ENCODE results near the gene MLNR.

The MLNR gene

DNA sequence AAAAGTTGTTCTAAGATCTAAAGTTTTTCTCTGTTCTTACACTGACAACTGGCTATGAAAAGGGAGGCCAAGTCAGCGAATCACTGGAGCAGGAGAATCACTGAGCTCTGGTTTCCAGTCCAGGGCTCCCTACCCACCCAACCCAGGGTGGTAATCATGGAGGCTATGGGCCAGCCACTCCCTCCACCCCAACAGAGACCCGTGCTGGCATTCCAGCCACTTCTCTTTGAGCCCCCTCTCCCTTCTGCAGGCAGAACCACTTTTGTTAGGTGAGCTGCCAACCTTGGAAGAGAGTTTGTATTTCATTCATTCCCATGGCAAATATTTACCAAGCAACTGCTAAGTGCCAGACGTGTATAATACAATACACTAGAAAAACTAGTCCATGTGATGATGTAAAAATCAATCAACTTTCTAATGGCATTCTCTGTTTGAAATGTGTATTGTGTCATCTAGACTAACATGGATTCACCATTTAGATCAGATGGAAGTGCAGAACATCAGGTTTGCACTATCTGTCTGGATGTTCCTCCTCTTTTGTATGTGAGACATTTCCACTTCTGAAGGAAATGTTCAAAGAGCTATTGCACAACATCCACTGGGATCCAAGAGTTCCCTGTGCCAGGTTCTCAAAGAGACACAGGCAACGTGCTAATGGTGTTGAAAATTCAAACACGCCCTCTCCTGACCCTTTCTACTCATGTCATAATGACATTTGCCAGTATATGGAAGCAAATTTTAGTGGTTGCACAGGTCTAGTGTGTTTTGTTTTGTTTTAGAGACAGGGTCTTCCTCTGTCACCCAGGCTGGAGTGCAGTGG is 5.3 kb downstream of the MLNR start:
- Histone ChIP-seq H4K20me1 (no peaks in the 10 kb centered on the region), H3K4me1 (no peaks in the 10 kb centered on the region), H3K9me3 (peaks cover 18% of the 10 kb centered on the region), H3K27me3 (peaks cover 29% of the 10 kb centered on the region), H3K27ac (no peak overlapping the region), H3K36me3 (no peaks in the 10 kb centered on the region), H3K9ac (no peak overlapping the region), H3K4me3 (no peak overlapping the region), H3K4me2 (no peak overlapping the region)
- TF ChIP-seq Cebpa-rat (IDR thresholded peaks at IDR 0.05): peak; percentile 29; the same call in 1 of the 2 replicates

- TF ChIP-seq Cebpa-rat (IDR thresholded peaks at IDR 0.05): no peak
- Histone ChIP-seq H3K4me2 (no peak overlapping the region), H3K4me3 (no peak overlapping the region), H3K27me3 (peaks cover 17% of the 10 kb centered on the region), H3K9me3 (peaks cover 6% of the 10 kb centered on the region), H3K9ac (no peak overlapping the region), H3K36me3 (no peaks in the 10 kb centered on the region), H4K20me1 (no peaks in the 10 kb centered on the region), H3K4me1 (no peaks in the 10 kb centered on the region), H3K27ac (no peak overlapping the region)
These were observed 6.5 kb downstream of the MLNR start for GRCh38 chr13:49226613-49227012.

GRCh38 chr13:49234741-49235140 is 14.6 kb downstream of the MLNR start:
- Histone ChIP-seq H3K4me2 (no peak overlapping the region), H3K4me3 (no peak overlapping the region), H3K9ac (no peak overlapping the region), H3K27ac (no peak overlapping the region), H3K27me3 (no peaks in the 10 kb centered on the region), H4K20me1 (no peaks in the 10 kb centered on the region), H3K36me3 (no peaks in the 10 kb centered on the region), H3K9me3 (no peaks in the 10 kb centered on the region), H3K4me1 (no peaks in the 10 kb centered on the region; the same call in 1 of the 2 replicates)
- no peak for TF ChIP-seq Cebpa-rat (IDR thresholded peaks at IDR 0.05)

DNA sequence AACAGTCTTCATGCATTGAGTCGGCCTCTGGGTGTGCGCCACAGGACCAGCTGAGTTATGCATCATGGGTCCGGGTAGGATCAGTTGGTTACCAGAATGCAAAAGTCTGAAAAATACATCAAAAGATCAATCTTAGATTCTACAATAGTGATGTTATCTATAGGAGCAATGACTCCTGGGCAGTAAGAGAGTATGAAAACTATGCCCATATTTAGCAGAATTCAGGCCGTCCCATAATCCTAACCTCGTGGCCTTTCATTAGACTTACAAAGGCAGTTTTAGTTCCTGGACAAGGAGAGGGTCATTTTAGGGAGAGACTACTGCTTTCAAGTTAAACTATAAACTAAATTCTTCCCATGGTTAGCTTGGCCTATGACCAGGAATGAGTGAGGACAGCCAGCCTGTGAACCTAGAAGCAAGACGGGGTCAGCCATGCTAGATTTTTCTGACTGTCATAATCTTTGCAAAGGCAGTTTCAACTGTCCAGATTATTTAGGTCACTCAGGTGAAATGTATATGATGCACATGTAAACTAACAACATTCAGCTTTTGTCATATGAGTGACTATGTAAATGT is 15.8 kb downstream of the MLNR start:
- Histone ChIP-seq H3K9me3 (no peaks in the 10 kb centered on the region), H3K27ac (no peak overlapping the region), H4K20me1 (no peaks in the 10 kb centered on the region), H3K27me3 (no peaks in the 10 kb centered on the region), H3K4me2 (no peak overlapping the region), H3K4me3 (no peak overlapping the region), H3K4me1 (no peaks in the 10 kb centered on the region; the same call in 1 of the 2 replicates), H3K36me3 (no peaks in the 10 kb centered on the region), H3K9ac (no peak overlapping the region)
- no peak for TF ChIP-seq Cebpa-rat (IDR thresholded peaks at IDR 0.05)

GRCh38 chr13:49238621-49239020 is 18.5 kb downstream of the MLNR start:
- Histone ChIP-seq H3K4me2 (no peak overlapping the region), H4K20me1 (no peaks in the 10 kb centered on the region), H3K9ac (no peak overlapping the region), H3K4me1 (no peaks in the 10 kb centered on the region; the same call in 1 of the 2 replicates), H3K36me3 (no peaks in the 10 kb centered on the region), H3K9me3 (peaks cover 12% of the 10 kb centered on the region), H3K27me3 (no peaks in the 10 kb centered on the region), H3K4me3 (no peak overlapping the region), H3K27ac (no peak overlapping the region)
- TF ChIP-seq Cebpa-rat (IDR thresholded peaks at IDR 0.05): no peak

- Histone ChIP-seq H3K9me3 (peaks cover 12% of the 10 kb centered on the region), H3K36me3 (no peaks in the 10 kb centered on the region), H3K4me1 (no peaks in the 10 kb centered on the region; the same call in 1 of the 2 replicates), H3K4me3 (no peak overlapping the region), H3K27ac (no peak overlapping the region), H3K9ac (no peak overlapping the region), H4K20me1 (no peaks in the 10 kb centered on the region), H3K27me3 (no peaks in the 10 kb centered on the region), H3K4me2 (no peak overlapping the region)
- no peak for TF ChIP-seq Cebpa-rat (IDR thresholded peaks at IDR 0.05)
These were observed 19.9 kb downstream of the MLNR start for GRCh38 chr13:49240017-49240416.

DNA sequence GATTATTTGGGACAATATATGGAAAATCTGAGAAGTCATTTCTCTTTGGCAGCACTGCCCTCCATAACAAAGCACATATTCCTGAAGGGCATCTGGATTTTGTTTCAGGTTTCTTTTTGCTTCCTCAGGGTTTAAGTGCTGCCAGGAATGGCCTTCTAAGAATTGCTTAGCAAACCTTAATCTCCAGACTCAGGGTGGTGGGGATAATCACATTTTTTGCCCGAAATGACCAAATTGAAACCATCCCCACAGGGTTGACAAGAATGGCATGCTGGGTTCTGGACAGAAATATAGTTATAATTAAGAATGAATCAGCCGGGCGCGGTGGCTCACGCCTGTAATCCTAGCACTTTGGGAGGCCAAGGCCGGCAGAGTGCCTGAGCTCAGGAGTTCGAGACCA is 21.2 kb downstream of the MLNR start:
- no peak overlapping the region for H3K27ac ChIP-seq
- H3K9me3 ChIP-seq: peaks cover 12% of the 10 kb centered on the region
- no peaks in the 10 kb centered on the region for H3K27me3 ChIP-seq
- H3K4me3 ChIP-seq: no peak overlapping the region
- no peaks in the 10 kb centered on the region for H3K36me3 ChIP-seq
- no peak overlapping the region for H3K9ac ChIP-seq
- no peak for TF ChIP-seq Cebpa-rat (IDR thresholded peaks at IDR 0.05)
- no peaks in the 10 kb centered on the region; the same call in 1 of the 2 replicates for H3K4me1 ChIP-seq
- no peaks in the 10 kb centered on the region for H4K20me1 ChIP-seq
- H3K4me2 ChIP-seq: no peak overlapping the region

DNA sequence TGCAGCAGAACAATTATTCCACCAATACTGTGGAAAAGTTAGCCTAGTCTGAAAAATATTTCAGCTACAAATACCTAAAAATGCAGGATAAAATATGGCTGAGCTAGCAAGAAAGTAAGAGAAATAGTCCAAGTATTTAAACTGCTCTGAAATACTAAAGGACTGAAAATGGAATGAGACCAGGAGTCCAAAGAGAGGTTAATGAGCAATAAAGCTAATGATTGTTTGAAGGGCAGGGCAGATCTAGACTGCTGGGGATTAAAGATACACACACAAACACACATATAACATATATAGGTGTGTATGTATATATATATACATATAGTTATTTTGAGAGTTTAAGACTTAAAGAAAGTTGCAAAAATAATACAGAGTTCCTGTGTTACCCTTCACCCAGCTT is 25.0 kb downstream of the MLNR start:
- H3K27me3 ChIP-seq: no peaks in the 10 kb centered on the region
- no peak overlapping the region for H3K4me2 ChIP-seq
- H3K9ac ChIP-seq: no peak overlapping the region
- no peak for TF ChIP-seq Cebpa-rat (IDR thresholded peaks at IDR 0.05)
- H3K4me3 ChIP-seq: no peak overlapping the region
- peaks cover 25% of the 10 kb centered on the region for H3K4me1 ChIP-seq
- H3K27ac ChIP-seq: no peak overlapping the region
- no peaks in the 10 kb centered on the region; the same call in 1 of the 2 replicates for H3K36me3 ChIP-seq
- H4K20me1 ChIP-seq: no peaks in the 10 kb centered on the region
- peaks cover 12% of the 10 kb centered on the region for H3K9me3 ChIP-seq

- Histone ChIP-seq H3K36me3 (peaks cover 8% of the 10 kb centered on the region), H3K27ac (peak overlapping the region; percentile 79), H3K27me3 (no peaks in the 10 kb centered on the region), H4K20me1 (no peaks in the 10 kb centered on the region), H3K9me3 (peaks cover 11% of the 10 kb centered on the region), H3K4me3 (peak overlapping the region; percentile 85), H3K4me1 (peaks cover 29% of the 10 kb centered on the region), H3K9ac (peak overlapping the region; percentile 88), H3K4me2 (peak overlapping the region; percentile 96)
- no peak for TF ChIP-seq Cebpa-rat (IDR thresholded peaks at IDR 0.05)
These were observed 26.9 kb downstream of the MLNR start for GRCh38 chr13:49246850-49247642.

Measured in BLaER1 (cell line).